Measurements from ENCODE around the gene KRTAP20-3. TPM values are rescaled to one million over a fixed set of nuclear protein-coding genes. Genes with fewer than 3 reads are reported as not detected.

The KRTAP20-3 gene
- total RNA-seq (not detected), polyA plus RNA-seq (not detected)

GRCh38 chr21:30642564-30642963 lies at the start of gene KRTAP20-3:
TSS of gene KRTAP20-3 (plus strand) at chr21:30642864.
- no peaks in the 10 kb centered on the region for H3K36me3 ChIP-seq (ENCODE audit: insufficient read depth)
- no peak for DNase-seq (ENCODE audit: extremely low spot score)
- H3K27ac ChIP-seq (ENCODE audit: low read depth): no peak within 1 kb of the TSS
- H3K4me1 ChIP-seq (ENCODE audit: insufficient read depth): no peaks in the 10 kb centered on the region
- H3K4me3 ChIP-seq (ENCODE audit: low read depth, low read length): no peak within 1 kb of the TSS
- WGBS: 82% methylated on average over 2 of the region's 2 CpGs

DNA sequence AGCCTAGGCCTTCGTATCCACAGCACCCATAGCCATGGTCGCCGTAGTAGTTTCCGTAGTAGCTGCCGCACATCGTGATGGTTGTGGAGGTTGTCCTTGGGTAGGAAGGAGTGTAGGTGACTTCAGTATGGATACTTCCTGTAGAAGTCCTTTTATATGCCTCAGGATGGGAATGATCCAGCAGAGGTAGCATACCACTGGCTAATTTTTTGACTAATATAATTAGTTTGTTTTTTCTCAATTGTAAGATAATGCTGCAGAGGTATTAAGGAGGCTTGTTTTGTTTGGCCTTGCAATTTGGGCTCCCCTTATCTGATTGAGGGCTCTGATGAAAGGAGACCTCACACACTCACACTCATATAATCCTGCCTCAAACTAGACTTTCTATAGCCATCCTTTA lies 43.9 kb upstream of the KRTAP20-3 start, which contains the start of gene KRTAP6-2:
Gene KRTAP6-2 (minus strand): TSS at position 101 of the 400 bp plus-strand sequence. CDS start 28 bp downstream, at position 73.
- Histone ChIP-seq H3K27ac (ENCODE audit: low read depth) (no peak within 1 kb of the TSS), H3K4me1 (ENCODE audit: insufficient read depth) (no peaks in the 10 kb centered on the region), H3K36me3 (ENCODE audit: insufficient read depth) (no peaks in the 10 kb centered on the region), H3K4me3 (ENCODE audit: low read depth, low read length) (no peak within 1 kb of the TSS)
- DNase-seq (ENCODE audit: extremely low spot score): no peak
- 96% methylated on average over 6 of the region's 6 CpGs for WGBS

- H3K4me1 ChIP-seq (ENCODE audit: insufficient read depth): no peaks in the 10 kb centered on the region
- no peak within 1 kb of the TSS for H3K4me3 ChIP-seq (ENCODE audit: low read depth, low read length)
- H3K36me3 ChIP-seq (ENCODE audit: insufficient read depth): no peaks in the 10 kb centered on the region
- no peak within 1 kb of the TSS for H3K27ac ChIP-seq (ENCODE audit: low read depth)
- WGBS: 91% methylated on average over 1 of the region's 1 CpG
- no peak for DNase-seq (ENCODE audit: extremely low spot score)
These were observed 41.9 kb upstream of the KRTAP20-3 start, which contains the start of gene KRTAP22-1 for GRCh38 chr21:30600787-30601186. TSS of gene KRTAP22-1 (plus strand) at chr21:30601087.

- Histone ChIP-seq H3K4me3 (ENCODE audit: low read depth, low read length) (no peak overlapping the region), H3K4me1 (ENCODE audit: insufficient read depth) (no peaks in the 10 kb centered on the region), H3K36me3 (ENCODE audit: insufficient read depth) (no peaks in the 10 kb centered on the region), H3K27ac (ENCODE audit: low read depth) (no peak overlapping the region)
- WGBS: 86% methylated on average over 2 of the region's 2 CpGs
- DNase-seq (ENCODE audit: extremely low spot score): no peak
These were observed 36.7 kb upstream of the KRTAP20-3 start for GRCh38 chr21:30605968-30606367.

DNA sequence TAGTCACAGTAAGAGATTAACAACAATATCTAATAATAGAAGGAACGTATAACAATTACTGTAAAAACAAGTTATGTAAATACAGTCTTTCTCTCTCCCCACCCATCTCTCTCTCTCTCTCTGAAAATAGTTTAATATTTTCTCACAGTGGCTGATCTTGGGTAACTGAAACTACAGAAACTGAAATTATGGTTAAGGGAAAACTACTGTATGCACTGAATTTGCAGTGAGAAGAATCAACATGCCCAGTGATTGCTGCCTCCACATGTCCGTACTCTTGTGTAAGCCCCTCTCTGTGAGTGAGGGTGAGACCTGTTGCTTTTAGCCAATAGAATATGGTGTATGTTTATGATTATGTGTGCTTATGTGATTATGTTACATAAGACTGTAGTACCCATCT lies 30.5 kb upstream of the KRTAP20-3 start:
- no peaks in the 10 kb centered on the region for H3K36me3 ChIP-seq (ENCODE audit: insufficient read depth)
- no peak overlapping the region for H3K4me3 ChIP-seq (ENCODE audit: low read depth, low read length)
- H3K4me1 ChIP-seq (ENCODE audit: insufficient read depth): no peaks in the 10 kb centered on the region
- 80% methylated on average over 2 of the region's 2 CpGs for WGBS
- no peak for DNase-seq (ENCODE audit: extremely low spot score)
- no peak overlapping the region for H3K27ac ChIP-seq (ENCODE audit: low read depth)

DNA sequence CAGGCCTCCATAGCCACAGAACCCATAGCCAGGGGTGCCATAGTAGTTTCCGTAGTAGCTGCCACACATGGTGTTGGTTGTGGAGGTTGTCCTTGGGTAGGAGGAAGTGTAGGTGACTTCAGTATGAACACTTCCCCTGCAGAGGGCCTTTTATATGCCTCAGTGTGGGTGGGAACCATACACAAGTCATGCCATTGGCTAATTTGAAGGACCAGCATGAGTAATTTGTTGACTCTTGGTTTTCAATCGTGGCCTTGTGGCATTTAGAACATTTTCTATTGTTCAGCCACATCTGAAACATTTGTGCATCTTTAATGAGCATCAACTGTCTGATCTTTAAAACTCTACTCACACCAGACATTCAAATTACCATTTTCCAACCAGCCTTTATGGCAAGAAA lies 28.8 kb upstream of the KRTAP20-3 start, which contains the start of gene KRTAP6-1:
Gene KRTAP6-1 (minus strand): TSS at position 95 of the 400 bp plus-strand sequence. CDS start 26 bp downstream, at position 69.
- H3K4me3 ChIP-seq (ENCODE audit: low read depth, low read length): no peak within 1 kb of the TSS
- no peak for DNase-seq (ENCODE audit: extremely low spot score)
- H3K27ac ChIP-seq (ENCODE audit: low read depth): no peak within 1 kb of the TSS
- WGBS: 74% methylated on average over 2 of the region's 2 CpGs
- no peaks in the 10 kb centered on the region for H3K4me1 ChIP-seq (ENCODE audit: insufficient read depth)
- no peaks in the 10 kb centered on the region for H3K36me3 ChIP-seq (ENCODE audit: insufficient read depth)

GRCh38 chr21:30615199-30615598 lies 27.5 kb upstream of the KRTAP20-3 start:
- Histone ChIP-seq H3K4me1 (ENCODE audit: insufficient read depth) (no peaks in the 10 kb centered on the region), H3K27ac (ENCODE audit: low read depth) (no peak overlapping the region), H3K4me3 (ENCODE audit: low read depth, low read length) (no peak overlapping the region), H3K36me3 (ENCODE audit: insufficient read depth) (no peaks in the 10 kb centered on the region)
- no peak for DNase-seq (ENCODE audit: extremely low spot score)

GRCh38 chr21:30616125-30616524 lies 26.5 kb upstream of the KRTAP20-3 start, which contains the start of gene KRTAP20-1:
TSS of gene KRTAP20-1 (plus strand) at chr21:30616425. CDS start at chr21:30616455, 30 bp downstream.
- WGBS: 92% methylated on average over 2 of the region's 2 CpGs
- Histone ChIP-seq H3K27ac (ENCODE audit: low read depth) (no peak within 1 kb of the TSS), H3K4me3 (ENCODE audit: low read depth, low read length) (no peak within 1 kb of the TSS), H3K36me3 (ENCODE audit: insufficient read depth) (no peaks in the 10 kb centered on the region), H3K4me1 (ENCODE audit: insufficient read depth) (no peaks in the 10 kb centered on the region)
- no peak for DNase-seq (ENCODE audit: extremely low spot score)

GRCh38 chr21:30620080-30620479 lies 22.6 kb upstream of the KRTAP20-3 start:
- Histone ChIP-seq H3K27ac (ENCODE audit: low read depth) (no peak overlapping the region), H3K4me3 (ENCODE audit: low read depth, low read length) (no peak overlapping the region), H3K36me3 (ENCODE audit: insufficient read depth) (no peaks in the 10 kb centered on the region), H3K4me1 (ENCODE audit: insufficient read depth) (no peaks in the 10 kb centered on the region)
- no peak for DNase-seq (ENCODE audit: extremely low spot score)

DNA sequence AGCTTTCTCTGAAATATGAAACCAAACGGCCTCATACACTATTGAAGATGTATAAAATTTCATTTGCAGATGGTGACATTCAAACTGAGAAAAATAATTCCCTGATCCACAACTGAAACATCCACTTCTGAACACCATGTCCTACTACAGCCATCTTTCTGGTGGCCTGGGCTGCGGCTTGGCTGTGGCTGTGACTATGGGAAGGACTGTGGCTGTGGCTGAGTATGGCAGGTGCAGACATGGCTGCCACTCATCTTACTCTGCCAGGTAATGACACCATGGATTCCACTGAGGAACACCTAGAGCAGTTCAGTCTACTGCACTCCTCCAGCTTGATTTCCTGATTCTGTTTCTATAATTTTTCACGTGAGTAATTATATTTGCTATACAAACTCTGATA lies 22.1 kb upstream of the KRTAP20-3 start, which contains the start of gene KRTAP20-4:
Gene KRTAP20-4 (plus strand): TSS at position 106 of the 400 bp plus-strand sequence.
- Histone ChIP-seq H3K4me1 (ENCODE audit: insufficient read depth) (no peaks in the 10 kb centered on the region), H3K36me3 (ENCODE audit: insufficient read depth) (no peaks in the 10 kb centered on the region), H3K27ac (ENCODE audit: low read depth) (no peak within 1 kb of the TSS), H3K4me3 (ENCODE audit: low read depth, low read length) (no peak within 1 kb of the TSS)
- no peak for DNase-seq (ENCODE audit: extremely low spot score)
- WGBS: 82% methylated on average over 3 of the region's 3 CpGs

GRCh38 chr21:30623362-30623761 lies 19.3 kb upstream of the KRTAP20-3 start:
- H3K36me3 ChIP-seq (ENCODE audit: insufficient read depth): no peaks in the 10 kb centered on the region
- H3K4me1 ChIP-seq (ENCODE audit: insufficient read depth): no peaks in the 10 kb centered on the region
- no peak overlapping the region for H3K4me3 ChIP-seq (ENCODE audit: low read depth, low read length)
- no peak for DNase-seq (ENCODE audit: extremely low spot score)
- H3K27ac ChIP-seq (ENCODE audit: low read depth): no peak overlapping the region
- WGBS: 90% methylated on average over 3 of the region's 3 CpGs

DNA sequence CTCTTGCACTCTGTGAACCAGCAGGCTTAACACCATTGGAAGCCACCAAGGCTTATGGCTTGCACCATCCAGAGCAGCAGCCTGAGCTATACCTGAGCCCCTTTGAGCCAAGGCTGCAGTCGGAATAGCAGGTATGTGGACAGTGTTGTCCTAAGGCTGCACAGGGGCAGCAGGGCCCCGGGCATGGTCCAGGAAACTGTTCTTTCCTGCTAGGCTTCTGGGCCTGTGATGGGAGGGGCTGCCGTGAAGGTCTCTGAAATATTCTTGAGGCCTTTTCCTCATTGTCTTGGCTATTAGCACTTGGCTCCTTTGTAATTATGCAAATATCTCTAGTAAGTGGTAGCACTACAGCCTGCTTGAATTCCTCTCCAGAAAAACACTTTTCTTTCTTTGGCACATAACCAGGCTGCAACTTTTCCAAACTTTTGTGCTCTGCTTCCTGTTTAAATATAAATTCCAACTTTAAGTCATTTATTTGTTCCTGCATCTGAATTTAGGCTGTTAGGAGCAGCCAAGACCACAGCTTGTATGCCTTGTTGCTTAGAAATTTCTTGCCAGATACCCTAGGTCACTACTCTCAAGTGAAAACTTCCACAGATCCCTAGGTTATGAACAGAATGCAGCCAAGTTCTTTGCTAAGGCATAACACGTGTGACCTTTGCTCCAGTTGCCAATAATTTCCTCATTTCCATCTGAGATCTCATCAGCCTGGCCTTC lies 17.1 kb upstream of the KRTAP20-3 start:
- DNase-seq (ENCODE audit: extremely low spot score): no peak
- H3K27ac ChIP-seq (ENCODE audit: low read depth): no peak overlapping the region
- H3K36me3 ChIP-seq (ENCODE audit: insufficient read depth): no peaks in the 10 kb centered on the region
- H3K4me1 ChIP-seq (ENCODE audit: insufficient read depth): no peaks in the 10 kb centered on the region
- no peak overlapping the region for H3K4me3 ChIP-seq (ENCODE audit: low read depth, low read length)
- WGBS: 75% methylated on average over 4 of the region's 4 CpGs

- DNase-seq (ENCODE audit: extremely low spot score): no peak
- Histone ChIP-seq H3K4me1 (ENCODE audit: insufficient read depth) (no peaks in the 10 kb centered on the region), H3K36me3 (ENCODE audit: insufficient read depth) (no peaks in the 10 kb centered on the region), H3K27ac (ENCODE audit: low read depth) (no peak overlapping the region), H3K4me3 (ENCODE audit: low read depth, low read length) (no peak overlapping the region)
- WGBS: 77% methylated on average over 4 of the region's 4 CpGs
These were observed 14.6 kb upstream of the KRTAP20-3 start for GRCh38 chr21:30628109-30628508.

GRCh38 chr21:30629200-30629599 lies 13.5 kb upstream of the KRTAP20-3 start:
- Histone ChIP-seq H3K27ac (ENCODE audit: low read depth) (no peak overlapping the region), H3K4me3 (ENCODE audit: low read depth, low read length) (no peak overlapping the region), H3K4me1 (ENCODE audit: insufficient read depth) (no peaks in the 10 kb centered on the region), H3K36me3 (ENCODE audit: insufficient read depth) (no peaks in the 10 kb centered on the region)
- 41% methylated on average over 1 of the region's 1 CpG for WGBS
- no peak for DNase-seq (ENCODE audit: extremely low spot score)

All from urinary bladder (tissue), 4 donors.